Activated CD4-positive, alpha-beta T cell treated with anti-CD3 and anti-CD28 coated beads, Interleukin-2, amount 50 U/mL, for 24 hours (primary cell): ENCODE results near the gene REP15.
A peak's percentile ranks its signal among the peaks of the same experiment; 100 is the strongest.
"Not testable (repeated sequence)": the region's sequence is repeated elsewhere in the genome, so short reads cannot be mapped to it uniquely, and the experiment has no call there.

ENCODE experiments used
- DNase-seq, 2 donors: peaks; one replicate each; pipeline ENCODE4 v3.0.0-alpha.2; 2020; ENCODE audit warnings: low read depth in 1 of 2, low spot score in 1 of 2

Gene REP15

DNA sequence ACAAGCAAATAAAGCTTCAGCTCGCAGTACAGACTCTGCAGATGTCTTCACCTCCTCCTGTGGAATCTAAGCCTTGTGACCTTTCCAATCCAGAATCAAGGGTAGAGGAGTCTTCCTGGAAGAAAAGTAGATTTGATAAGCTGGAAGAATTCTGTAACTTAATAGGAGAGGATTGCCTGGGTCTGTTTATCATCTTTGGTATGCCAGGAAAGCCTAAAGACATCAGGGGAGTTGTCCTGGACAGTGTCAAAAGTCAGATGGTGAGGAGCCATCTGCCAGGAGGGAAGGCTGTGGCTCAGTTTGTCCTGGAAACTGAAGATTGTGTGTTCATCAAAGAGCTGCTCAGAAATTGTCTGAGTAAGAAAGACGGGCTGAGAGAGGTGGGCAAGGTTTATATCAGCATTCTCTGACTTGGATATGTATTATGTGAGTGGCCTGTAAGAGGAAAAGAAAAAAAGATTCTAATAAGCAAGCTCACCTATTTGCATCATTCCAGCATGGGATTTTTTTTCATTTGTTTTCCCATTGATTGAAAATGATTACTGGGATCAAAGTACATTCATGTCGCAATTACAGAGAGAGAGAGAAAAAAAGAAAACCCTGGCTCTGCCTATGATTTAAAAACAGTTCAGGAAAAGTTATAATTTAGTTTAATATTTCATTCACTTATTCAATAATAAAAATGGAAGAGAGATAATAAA, 767 bp downstream of the REP15 start:
- DNase-seq, result no peak

DNA sequence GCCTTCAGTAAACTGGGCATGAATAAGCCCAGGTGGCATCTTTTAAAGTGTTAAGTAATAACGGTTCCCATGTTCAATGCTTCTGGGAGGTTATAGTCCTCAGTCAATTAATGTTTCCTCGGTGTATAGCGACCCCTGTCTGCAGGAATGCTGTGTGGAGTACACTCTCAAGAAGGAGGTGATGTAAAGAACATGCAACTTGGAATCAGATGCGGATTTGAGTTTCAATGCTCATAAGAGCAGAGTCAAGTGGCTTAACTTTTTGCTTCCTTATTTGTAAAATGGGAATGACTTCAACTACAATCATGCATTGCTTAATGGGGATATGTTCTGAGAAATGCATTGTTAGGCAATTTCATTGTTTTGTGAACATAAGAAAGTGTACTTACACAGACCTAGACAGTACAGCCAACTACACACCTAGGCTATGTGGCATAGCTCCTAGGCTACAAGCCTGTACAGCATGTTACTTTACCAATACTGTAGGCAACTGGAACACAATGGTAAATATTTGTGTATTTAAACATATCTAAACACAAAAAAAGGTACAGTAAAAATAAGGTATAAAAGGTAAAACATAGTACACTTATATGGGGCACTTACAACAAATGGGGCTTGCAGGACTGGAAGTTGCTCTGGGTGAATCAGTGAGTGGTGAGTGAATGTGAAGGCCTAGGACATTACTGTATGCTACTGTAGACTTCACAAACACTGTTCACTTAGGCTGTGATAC, 7.6 kb downstream of the REP15 start:
- peak in 1 of 2 donors; percentile 57 for DNase-seq

DNA sequence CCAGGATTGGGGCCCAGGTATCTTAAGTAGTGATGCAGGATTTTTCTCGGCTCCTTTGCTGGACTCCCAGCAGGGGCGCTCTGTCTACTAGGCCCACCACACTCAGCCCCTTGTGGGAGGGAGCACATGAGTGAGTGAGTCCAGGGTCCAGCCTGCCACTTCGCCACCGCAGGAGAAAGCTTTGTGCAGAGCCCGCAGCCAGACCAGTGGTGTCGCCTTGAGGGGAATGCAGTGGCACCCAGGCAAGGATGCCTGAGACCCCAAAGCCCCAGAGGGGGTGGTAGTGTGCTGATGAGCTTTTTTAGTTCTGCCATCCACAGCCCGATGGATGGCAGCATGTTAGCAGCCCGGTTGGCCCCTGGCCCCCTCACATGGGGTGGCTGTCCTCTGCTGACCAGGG, 9.0 kb downstream of the REP15 start:
- DNase-seq, result no peak

DNA sequence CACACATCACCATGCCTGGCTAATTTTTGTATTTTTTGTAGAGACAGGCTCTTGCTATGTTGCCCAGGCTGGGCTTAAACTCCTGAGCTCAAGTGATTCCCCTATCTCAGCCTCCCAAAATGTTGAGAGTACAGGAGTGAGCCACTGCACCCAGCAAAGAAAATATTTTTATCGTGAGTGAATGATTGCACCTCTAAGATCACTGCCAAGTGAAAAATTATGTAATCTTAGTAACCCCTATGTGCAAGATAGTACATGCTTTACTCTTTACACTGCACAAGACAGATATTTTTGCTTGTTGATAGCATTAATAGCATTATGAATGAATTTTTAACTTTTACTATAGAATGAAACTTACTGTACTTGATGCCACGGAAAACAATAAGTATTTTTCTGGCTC, 11.0 kb downstream of the REP15 start:
- no peak for DNase-seq

DNA sequence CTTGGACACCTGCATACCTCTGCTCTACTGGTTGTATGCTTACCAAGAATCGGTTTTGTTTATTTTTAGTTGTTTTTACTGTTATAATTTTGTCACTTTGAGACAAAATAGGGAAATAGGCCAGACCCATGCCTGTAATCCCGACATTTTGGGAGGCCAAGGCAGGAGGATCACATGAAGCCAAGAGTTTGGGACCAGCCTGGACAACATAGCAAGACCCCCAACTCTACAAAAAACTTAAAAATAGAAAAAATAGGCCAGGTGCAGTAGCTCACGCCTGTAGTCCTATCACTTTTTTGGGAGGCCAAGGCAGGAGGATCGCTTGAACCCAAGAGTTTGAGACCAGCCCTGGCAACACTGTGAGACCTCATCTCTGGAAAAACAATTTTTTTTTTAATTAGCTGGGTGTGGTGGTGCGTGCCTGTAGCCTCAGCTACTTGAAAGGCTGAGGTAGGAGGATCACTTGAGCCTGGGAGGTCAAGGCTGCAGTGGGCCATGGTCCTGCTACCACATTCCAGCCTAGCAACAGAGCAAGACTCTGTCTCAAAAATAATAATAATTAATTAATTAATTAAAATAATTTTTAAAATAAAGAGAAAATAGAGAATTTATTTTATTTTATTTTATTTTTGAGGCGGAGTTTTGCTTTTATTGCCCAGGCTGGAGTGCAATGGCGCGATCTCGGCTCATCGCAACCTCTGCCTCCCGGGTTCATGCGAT, 13.1 kb downstream of the REP15 start:
- DNase-seq, result no peak

DNA sequence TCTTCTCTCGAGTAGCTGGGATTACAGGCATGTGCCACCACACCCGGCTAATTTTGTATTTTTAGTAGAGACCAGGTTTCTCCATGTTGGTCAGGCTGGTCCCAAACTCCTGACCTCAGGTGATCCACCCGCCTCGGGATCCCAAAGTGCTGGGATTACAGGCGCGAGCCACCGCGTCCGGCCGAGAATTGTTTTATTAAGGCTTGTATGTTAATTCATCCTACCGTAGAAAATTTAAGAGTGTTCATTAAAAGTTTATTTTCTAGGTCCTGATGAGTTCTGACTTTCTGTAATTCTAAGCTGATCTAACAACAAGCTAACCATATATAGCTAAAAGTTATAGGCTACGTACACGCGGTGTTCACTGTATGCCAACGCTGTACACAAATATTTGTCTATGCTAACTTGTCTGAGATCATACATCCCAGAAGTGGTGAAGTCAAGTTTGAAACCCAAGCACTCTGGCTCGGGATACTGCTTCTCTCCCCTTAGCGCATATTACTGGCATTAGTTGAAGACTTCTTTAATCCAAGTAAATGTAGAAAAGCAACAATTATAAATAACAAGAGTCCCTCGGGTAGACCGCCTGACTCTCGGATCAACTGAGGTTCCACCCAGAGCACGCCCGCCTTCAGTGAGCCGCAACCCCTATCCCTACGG, 13.8 kb downstream of the REP15 start:
- DNase-seq, result peak in 1 of 2 donors; percentile 1

DNA sequence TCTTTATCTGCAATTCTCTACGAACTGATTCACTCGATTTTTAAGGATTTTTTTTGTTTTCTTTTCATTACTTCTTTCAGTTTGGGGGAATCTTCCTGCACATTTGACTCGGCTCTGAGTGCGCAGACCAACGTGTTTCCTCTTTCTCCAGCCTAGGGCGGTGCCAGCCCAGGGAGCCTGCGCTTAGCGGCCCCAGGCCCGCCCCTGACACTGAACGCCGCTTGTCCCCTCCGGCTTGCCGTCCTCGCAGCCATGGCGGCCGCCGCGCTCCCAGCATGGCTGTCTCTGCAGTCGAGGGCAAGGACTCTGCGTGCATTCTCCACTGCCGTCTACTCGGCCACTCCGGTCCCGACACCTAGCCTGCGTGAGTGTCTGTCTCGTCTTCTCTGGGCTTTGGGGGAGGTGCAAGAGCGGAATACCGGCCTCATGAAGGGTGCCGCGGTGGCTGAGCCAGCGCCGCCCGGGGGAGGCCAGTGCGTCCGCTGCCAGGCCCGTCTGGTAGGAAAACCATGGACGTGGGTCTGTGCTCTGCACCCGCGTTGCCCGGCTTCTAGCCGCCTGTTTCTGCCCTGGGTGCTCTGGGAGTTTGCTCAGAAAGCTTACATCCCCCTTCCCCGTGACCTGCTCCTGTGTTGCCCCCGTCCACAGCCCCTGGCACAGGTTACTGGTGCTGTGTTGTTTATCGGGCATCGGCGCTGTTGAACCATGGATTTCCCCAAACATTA, 14.5 kb downstream of the REP15 start, which contains the start of gene MRPS35:
TSS of gene MRPS35 (plus strand) at position 241 of the 725 bp plus-strand sequence. CDS start at position 253, 12 bp downstream.
- DNase-seq, result peak; percentile 80 to 88

DNA sequence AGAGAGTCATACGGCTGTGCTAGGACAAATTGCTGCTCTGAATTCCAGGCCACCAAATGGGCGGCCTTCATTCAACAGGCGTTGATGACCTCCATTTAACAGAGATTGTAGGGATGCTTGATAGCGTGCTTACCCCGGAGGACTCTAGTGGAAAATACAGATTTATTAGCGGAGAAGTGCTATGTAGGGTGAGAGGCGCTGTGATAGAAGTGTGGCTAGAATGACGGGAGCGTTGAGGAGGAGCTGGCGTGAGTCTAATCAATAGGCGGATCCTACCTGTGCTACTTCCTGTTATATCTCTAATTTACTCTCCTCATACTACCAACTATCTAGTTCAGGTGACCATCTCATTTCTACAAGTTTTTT, 15.1 kb downstream of the REP15 start:
- DNase-seq, result peak in 1 of 2 donors; percentile 5

DNA sequence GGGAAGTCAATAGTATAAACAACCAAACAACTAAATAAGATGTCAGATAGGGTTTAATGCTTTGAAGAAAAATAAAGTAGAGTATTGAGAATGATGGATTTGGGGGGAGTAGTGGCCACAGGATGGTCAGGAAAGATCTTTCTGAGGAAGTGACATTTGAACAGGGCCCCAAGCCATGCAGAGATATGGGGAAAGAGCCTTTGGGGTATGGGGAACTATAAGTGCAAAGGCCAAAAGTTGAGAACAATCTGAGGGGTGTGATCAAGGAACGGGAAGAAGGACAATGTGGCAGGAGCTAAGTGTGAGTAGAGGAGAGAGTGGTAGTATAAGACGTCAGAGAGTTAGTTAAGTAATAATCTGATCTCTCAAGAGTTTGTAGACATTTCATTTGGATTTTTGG, 15.7 kb downstream of the REP15 start:
- DNase-seq, result no peak

DNA sequence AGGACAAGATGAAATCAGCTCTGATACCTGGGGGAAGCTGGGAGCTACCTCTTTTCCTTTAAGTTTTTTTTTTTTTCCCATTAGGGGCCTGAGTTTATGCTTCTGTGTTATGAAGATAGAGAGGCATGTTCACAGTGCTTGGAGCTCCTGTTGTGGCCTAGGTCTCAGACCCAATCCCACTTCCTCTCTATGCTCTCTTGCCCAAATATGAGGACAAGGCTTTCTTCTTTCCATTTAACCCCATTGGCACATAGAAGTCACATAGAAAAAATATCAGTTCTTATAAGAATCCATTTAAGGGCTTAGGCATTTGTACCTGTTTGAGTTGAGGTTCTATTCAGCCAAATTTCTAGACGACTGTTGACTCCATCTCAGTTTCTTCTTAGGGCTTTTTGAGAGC, 27.0 kb downstream of the REP15 start:
- no peak for DNase-seq

DNA sequence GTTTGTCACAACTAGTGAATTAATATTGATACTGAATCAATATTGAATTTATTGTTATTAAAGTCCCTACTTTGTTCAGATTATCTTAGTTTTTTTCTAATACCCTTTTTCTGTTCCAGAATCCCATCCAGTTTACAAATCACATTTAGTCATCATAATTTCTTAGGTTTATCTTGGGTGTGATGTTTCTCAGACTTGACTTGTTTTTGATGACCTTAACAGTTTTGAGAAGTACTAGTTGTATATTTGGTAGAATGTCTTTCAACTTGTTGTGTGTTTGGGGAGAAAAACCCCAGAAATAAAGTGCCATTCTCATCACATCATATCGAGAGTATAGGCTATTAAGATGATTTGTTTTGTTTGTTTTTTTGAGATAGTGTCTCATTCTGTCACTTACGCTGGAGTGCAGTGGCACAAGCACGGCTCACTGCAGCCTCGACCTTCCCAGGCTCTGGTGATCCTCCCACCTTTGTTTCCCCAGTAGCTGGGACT, 33.9 kb downstream of the REP15 start:
- DNase-seq, result no peak

DNA sequence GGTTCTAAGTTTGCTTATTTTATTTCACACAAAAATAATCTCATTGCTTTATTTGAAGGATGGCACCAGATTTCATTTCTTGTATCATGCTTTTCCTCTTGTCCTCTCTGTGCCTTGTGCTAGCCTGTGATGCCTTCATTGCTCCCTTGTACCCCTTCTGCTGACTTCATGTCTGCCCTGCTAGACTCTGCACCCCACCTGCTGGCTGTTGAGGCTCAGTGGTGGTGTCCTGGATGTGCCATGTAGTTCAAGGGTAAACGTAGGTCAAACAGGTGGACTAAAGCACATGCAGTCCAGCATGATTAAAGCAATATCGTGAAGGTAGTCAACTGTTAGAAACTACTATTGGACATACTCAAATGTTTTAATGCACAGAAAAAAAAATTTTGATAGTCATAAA, 36.0 kb downstream of the REP15 start:
- no peak for DNase-seq

DNA sequence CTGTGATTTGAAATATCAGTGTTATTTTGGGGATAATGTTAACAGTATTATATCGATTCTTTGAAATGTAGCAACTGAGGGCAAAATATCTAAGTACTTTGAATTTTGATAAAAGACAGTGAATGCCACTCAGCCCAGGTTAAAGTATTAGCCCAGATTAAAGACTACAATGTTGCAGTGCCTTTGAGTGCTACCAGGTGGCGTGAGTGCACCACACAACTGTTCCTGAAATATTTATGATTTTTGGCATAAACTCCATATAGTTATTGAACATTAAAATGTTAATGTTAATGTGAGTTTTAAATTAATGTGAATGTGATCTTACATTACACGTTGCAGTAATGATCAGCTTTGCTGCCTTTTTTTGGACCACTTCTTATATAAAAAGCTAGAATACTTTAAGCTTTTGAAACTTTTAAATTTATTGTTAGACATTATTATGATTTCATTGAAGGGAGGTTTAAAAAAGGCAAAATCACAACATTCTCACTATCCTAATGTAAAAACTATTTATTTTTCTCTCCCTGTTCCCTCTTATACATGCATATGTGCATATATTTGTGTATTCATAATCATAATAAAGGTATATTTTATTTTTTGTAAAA, 36.9 kb downstream of the REP15 start:
- DNase-seq, result peak in 1 of 2 donors; percentile 19

DNA sequence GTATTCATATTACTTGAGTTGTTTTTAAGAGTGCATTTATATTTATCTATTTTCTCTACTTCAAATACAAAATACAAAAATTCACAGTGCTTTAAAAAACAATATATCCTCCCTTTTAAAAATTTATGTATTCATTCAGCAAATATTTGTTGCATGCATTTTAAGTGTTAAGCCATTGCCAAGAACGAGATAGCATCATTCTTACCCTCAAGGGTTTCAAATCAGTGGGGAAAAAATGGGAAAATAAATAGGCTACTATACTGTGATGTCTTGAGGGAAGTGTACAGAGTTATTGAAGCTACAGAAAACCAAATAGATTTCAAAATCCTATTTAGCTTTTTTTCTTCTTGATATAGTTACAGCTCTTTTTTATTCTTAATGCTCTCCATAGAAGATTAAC, 37.5 kb downstream of the REP15 start:
- no peak for DNase-seq

DNA sequence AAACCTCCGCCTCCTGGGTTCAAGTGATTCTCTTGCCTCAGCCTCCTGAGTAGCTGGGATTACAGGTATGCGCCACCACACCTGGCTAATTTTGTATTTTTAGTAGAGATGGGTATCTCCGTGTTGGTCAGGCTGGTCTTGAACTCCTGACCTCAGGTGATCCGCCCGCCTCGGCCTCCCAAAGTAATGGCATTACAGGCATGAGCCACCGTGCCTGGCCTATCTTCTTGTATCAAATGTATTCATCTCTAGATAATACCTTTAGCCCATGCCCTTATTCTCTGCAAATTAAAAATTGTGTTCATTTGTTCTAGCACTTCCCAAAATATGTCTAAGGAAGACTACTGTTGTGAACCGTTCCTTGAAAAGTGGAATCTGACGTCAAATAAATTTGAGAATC, 38.1 kb downstream of the REP15 start:
- not testable (repeated sequence) for DNase-seq

DNA sequence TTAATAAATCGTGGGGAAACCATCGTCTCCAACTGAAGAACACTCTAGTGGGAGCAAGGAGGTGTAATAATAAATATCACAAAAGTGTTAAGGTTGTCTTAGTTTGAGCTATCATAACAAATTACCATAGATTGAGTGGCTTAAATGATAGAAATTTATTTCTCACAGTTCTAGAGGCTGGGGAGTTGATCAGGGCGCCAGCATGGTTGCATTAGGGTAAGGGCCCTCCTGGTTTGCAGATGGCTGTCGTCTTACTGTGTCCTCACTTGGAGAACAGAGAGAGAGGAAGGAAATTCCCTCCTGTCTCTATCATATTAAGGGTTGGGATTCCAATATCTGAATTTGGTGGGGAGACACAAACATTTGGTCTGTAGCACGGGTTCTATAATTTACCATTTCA, 47.4 kb downstream of the REP15 start:
- no peak for DNase-seq

DNA sequence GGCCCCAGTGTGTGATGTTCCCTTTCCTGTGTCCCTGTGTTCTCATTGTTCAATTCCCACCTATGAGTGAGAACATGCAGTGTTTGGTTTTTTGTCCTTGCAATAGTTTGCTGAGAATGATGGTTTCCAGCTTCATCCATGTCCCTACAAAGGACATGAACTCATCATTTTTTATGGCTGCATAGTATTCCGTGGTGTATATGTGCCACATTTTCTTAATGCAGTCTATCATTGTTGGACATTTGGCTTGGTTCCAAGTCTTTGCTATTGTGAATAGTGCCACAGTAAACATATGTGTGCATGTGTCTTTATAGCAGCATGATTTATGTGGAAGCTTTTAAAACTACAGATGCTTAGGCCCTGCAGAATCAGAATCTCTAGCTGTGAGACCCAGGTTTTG, 49.5 kb downstream of the REP15 start:
- DNase-seq, result not testable (repeated sequence)
